ENCODE measurements around the gene ALDH3A1. TPM values are rescaled to one million over a fixed set of nuclear protein-coding genes. Genes with fewer than 3 reads are reported as not detected.

The ALDH3A1 gene
- total RNA-seq, 1 donor from 2014 or later, result 1.0 TPM

- no peaks in the 10 kb centered on the region for H3K9me3 Mint-ChIP-seq (ENCODE audit: low read depth)
- H3K4me1 Mint-ChIP-seq (ENCODE audit: low read depth), result peaks cover 4% of the 10 kb centered on the region
- no peak for TF ChIP-seq CTCF (IDR thresholded peaks at IDR 0.05; ENCODE audit: unreplicated experiment)
- no peak for DNase-seq (ENCODE audit: low spot score, unreplicated experiment)
- no peaks in the 10 kb centered on the region for H3K36me3 Mint-ChIP-seq (ENCODE audit: insufficient read depth)
- H3K27ac Mint-ChIP-seq, result no peak overlapping the region
- no peak overlapping the region for H3K4me3 Mint-ChIP-seq (ENCODE audit: low read depth)
- peaks cover 28% of the 10 kb centered on the region for H3K27me3 Mint-ChIP-seq
Observed at GRCh38 chr17:19746517-19746916, 1.6 kb downstream of the ALDH3A1 start.

GRCh38 chr17:19744922-19745757, 3.0 kb downstream of the ALDH3A1 start:
- H3K27ac Mint-ChIP-seq, result no peak overlapping the region
- peaks cover 4% of the 10 kb centered on the region for H3K4me1 Mint-ChIP-seq (ENCODE audit: low read depth)
- DNase-seq (ENCODE audit: low spot score, unreplicated experiment), result peak; percentile 98
- H3K9me3 Mint-ChIP-seq (ENCODE audit: low read depth), result no peaks in the 10 kb centered on the region
- H3K36me3 Mint-ChIP-seq (ENCODE audit: insufficient read depth), result no peaks in the 10 kb centered on the region
- peak; percentile 96 for TF ChIP-seq CTCF (IDR thresholded peaks at IDR 0.05; ENCODE audit: unreplicated experiment)
- H3K27me3 Mint-ChIP-seq, result peaks cover 20% of the 10 kb centered on the region
- H3K4me3 Mint-ChIP-seq (ENCODE audit: low read depth), result peak overlapping the region; percentile 67

- H3K36me3 Mint-ChIP-seq (ENCODE audit: insufficient read depth), result no peaks in the 10 kb centered on the region
- H3K4me3 Mint-ChIP-seq (ENCODE audit: low read depth), result peak overlapping the region; percentile 75
- H3K27ac Mint-ChIP-seq, result peak overlapping the region; percentile 45
- H3K27me3 Mint-ChIP-seq, result peaks cover 17% of the 10 kb centered on the region
- no peaks in the 10 kb centered on the region for H3K9me3 Mint-ChIP-seq (ENCODE audit: low read depth)
- peaks cover 4% of the 10 kb centered on the region for H3K4me1 Mint-ChIP-seq (ENCODE audit: low read depth)
- TF ChIP-seq CTCF (IDR thresholded peaks at IDR 0.05; ENCODE audit: unreplicated experiment), result no peak
- DNase-seq (ENCODE audit: low spot score, unreplicated experiment), result no peak
Observed at GRCh38 chr17:19744492-19744891, 3.6 kb downstream of the ALDH3A1 start.

- Mint-ChIP-seq H3K4me3 (ENCODE audit: low read depth) (peak overlapping the region; percentile 31), H3K4me1 (ENCODE audit: low read depth) (peaks cover 4% of the 10 kb centered on the region), H3K27ac (no peak overlapping the region), H3K36me3 (ENCODE audit: insufficient read depth) (no peaks in the 10 kb centered on the region), H3K9me3 (ENCODE audit: low read depth) (no peaks in the 10 kb centered on the region), H3K27me3 (peaks cover 10% of the 10 kb centered on the region)
- no peak for TF ChIP-seq CTCF (IDR thresholded peaks at IDR 0.05; ENCODE audit: unreplicated experiment)
- no peak for DNase-seq (ENCODE audit: low spot score, unreplicated experiment)
Observed at GRCh38 chr17:19743101-19744100, 4.7 kb downstream of the ALDH3A1 start.

GRCh38 chr17:19742495-19742894, 5.6 kb downstream of the ALDH3A1 start:
- DNase-seq (ENCODE audit: low spot score, unreplicated experiment), result no peak
- Mint-ChIP-seq H3K4me1 (ENCODE audit: low read depth) (no peaks in the 10 kb centered on the region), H3K36me3 (ENCODE audit: insufficient read depth) (no peaks in the 10 kb centered on the region), H3K4me3 (ENCODE audit: low read depth) (no peak overlapping the region), H3K27me3 (peaks cover under 1% of the 10 kb centered on the region), H3K27ac (no peak overlapping the region), H3K9me3 (ENCODE audit: low read depth) (no peaks in the 10 kb centered on the region)
- no peak for TF ChIP-seq CTCF (IDR thresholded peaks at IDR 0.05; ENCODE audit: unreplicated experiment)

All from progenitor cell of endocrine pancreas (in vitro differentiated cells).